Measurements from ENCODE around the gene EIF4E1B.

The EIF4E1B gene

GRCh38 chr5:176628406-176629228, 1.9 kb upstream of the EIF4E1B start:
- FAIRE-seq: no peak

DNA sequence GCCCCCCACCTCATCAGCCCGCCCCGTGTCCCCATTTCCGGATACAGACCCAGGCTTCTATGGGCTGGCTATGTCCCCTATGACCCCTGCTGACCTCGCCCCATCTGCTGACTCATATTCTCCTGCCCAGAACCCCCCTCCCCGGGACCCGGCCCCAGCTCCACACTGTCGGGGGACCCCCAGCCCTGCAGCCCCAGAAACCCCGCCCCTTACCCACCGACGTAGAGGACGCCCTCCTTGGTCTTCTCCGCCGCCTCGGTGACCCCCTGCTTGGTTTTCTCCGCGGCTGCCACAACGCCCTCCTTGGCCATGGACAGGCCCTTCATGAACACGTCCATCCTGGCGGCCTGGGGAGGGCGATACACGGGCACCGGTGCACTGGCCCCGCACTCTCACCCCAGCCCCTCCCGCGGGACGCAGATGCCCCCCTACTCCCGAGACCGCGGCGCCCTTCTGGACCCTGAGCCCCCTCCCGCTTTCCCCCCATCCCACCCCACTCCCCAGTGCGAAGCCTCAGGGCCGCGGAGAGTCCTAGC, 1.1 kb upstream of the EIF4E1B start:
- FAIRE-seq: no peak

- FAIRE-seq: peak; percentile 93
Measured at GRCh38 chr5:176630681-176631222, 277 bp downstream of the EIF4E1B start.

DNA sequence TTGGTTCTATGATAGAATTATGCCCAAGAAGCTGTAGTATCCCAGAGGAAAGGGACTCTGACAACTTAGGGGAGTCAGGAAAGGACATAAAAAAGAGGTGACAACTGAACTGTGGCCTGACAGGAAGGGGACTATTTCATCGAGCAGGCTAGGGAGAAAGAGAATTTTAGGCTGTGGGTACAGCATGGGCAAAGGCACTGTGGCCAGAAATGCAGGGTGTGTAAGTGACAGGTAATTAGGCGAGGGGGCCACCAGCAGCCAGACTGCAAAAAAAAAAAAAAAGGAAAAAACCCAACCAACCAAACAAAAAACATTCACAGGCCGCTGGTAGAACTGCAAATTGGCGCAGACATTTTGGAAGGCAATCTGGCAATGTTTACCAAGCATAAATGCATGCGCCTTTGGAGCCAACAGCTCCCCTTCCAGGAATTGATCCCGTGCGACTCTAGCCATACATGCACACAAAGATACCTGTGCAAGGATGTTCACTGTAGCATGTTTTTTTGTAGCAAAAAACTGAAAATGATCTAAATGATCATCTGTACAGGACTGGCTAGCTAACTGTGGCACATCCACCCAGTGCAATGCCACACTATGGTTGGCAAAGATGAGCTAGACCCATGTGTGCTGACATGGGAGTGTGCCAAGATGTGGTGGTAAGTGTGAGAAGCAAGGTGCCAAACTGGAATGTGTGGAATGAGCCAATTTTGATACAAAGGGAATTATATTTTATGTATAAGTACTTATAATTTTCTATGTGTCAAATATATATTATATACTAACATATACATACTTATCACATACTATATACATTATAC, 1.1 kb downstream of the EIF4E1B start:
- FAIRE-seq: peak; percentile 71

DNA sequence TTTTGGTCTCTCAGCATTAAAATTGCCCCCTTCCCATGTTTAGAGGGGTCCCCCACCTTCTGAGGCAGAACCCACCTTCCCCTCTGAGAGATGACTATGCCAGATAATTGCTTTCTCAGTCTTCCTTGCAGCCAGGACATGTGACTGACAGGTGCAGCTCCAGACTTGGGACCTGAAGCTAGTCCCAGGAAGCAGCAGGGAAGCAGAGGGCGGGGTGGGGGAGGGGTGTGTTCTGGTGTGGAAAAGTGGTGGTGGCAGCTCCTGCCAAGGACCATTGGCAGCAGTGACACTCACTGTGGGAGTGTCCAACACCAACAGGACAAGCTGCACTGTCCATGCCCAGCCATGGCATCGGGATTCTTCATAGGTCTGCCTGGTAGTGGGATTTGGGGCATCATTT, 2.3 kb downstream of the EIF4E1B start:
- FAIRE-seq: no peak

DNA sequence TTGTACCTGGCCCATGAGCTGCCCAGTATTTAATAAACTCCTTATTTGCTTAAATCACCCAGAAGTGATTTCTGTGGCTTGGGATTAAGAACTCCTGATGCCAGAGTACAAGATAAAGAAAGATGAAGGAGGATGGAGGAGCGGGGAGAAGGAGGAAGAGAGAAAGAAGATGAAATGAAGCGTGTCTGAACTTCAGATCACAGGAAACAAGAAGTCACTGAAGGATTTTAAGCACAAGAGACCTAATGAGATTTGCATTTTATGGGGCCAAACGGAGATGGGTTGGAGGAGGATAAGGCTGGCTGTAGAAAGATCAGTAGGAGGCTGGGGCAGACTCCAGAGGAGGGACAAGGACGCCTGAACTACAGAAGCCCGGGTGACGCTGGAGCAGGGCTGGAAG, 3.1 kb downstream of the EIF4E1B start:
- FAIRE-seq: no peak

GRCh38 chr5:176636426-176636825, 6.0 kb downstream of the EIF4E1B start:
- FAIRE-seq: no peak

DNA sequence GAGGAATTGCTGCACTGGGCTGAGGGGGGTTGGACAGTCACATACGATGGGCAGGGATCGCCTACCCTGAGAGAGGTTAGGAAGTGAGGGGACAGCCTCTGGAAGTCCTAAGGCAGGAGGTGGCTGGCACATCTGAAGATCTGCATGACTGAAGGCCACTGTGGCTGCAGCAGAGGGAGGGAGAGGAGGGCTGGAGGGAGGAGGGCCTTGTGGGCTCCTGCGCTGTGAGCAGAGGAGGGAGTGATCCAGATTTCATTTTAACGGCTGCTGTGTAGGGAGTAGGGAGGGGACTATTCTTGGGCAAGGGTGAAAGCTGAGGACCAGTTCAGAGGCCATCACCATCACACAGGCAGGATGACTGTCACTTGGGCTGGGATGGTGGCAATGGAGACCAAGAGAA, 7.1 kb downstream of the EIF4E1B start:
- no peak for FAIRE-seq

- FAIRE-seq: no peak
Measured at GRCh38 chr5:176638437-176638836, 8.0 kb downstream of the EIF4E1B start.

DNA sequence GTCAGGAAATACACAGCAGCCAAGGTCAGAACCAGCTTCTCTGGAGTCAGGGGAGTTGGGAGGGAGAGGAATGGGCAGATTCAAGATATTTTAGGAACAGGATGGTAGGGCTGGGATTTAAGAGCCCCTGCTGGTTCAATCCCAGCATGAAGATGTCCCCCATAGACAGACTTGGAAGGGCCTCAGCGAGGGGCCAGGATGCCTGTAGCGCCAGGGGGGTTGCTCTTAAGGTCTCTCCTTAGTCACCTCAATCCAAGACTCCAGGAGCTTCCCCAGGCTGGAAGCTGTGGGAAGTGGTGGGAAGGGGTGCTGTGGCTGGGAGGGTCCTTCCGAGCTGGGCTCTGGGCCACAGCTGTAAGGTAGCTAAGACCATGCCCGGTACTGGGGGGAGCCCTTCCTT, 8.7 kb downstream of the EIF4E1B start:
- no peak for FAIRE-seq

DNA sequence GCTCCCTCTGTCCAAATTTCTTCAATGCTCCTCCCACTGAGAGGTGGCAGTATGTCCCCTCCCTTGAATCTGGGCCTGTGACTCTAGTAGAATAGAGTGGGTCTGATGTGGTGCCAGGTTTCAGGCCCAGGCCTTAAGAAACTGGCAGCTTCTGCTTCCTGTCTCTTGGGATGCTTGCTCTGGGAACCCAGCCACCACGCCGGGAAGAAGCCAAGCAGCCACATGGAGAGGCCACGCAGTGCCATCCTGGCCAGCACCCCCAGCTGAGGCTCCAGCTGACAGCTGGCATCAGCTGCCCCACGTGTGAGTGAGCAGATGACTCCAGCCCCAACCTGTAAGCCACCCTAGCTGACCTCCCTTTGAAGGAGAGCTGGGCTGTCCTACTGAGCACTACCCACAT, 9.5 kb downstream of the EIF4E1B start:
- no peak for FAIRE-seq

GRCh38 chr5:176640616-176641015, 10.1 kb downstream of the EIF4E1B start:
- no peak for FAIRE-seq

DNA sequence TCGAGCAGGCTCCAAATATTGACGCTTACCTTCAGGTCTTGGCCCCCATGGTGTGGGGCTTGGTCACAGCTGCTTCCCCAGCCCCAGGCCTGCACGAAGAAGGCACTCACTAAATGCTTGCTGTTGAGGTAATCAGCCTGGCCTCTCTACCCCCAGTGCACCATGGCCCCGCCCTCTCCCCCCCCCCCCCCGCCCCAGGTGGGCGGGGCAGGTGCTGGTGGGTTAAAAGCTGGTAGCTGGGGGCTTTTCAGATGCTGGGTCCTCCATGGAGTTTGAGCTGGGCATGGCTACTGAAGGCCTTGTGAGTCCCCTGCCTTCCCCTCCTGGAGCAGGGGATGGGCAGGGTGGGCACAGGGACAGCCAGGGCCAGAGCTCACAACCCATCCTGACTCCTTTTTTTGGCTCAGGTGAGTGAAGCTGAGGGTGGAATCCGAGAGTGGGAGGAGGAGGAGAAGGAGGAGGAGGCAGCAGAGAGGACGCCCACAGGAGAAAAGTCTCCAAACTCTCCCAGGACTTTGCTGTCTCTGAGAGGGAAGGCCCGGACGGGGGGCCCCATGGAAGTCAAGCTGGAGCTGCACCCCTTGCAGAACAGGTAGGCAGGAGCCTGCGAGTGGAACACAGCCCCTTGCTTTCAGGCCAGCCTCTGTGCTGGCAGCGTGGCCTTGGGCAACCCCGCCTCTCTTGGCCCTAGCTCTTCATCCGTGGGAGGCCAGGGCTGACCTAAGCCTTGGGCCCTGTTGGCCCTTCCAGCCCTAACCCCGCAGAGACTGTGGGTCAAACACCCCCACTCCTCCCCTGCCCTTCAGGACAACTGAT, 12.4 kb downstream of the EIF4E1B start:
- no peak for FAIRE-seq

DNA sequence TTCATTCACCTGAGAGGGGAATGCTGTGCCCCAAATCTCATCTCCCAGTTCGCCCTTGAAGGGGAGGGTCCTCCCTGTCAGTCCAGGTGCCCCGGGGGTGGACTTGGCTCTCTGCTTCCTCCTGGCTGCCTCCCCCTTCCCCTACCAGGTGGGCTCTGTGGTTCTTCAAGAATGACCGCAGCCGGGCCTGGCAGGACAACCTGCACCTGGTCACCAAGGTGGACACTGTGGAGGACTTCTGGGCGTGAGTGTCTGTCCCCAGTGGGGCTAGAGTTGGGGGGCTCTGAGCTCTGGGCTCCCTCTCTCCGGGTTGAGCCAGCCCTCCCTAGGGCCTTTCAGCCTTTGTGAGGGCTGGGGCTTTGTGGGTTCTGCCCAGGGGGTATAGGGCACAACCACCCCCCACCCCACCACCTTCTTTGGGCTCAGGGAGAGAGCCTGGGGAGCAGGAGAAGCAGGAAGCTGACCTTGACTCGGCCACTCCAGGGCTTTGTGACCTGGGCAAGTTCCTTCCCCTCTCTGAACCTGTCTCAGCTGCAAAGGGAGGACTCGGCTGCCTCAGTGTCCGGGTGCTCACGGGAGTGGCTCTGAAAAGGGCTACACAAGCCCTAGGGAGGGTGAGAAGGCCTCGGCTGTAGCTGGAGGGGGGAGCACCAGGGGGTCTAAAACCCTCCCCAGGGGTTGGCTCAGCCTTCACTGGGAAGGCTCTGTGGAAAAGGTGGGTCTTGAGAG, 13.2 kb downstream of the EIF4E1B start:
- no peak for FAIRE-seq

DNA sequence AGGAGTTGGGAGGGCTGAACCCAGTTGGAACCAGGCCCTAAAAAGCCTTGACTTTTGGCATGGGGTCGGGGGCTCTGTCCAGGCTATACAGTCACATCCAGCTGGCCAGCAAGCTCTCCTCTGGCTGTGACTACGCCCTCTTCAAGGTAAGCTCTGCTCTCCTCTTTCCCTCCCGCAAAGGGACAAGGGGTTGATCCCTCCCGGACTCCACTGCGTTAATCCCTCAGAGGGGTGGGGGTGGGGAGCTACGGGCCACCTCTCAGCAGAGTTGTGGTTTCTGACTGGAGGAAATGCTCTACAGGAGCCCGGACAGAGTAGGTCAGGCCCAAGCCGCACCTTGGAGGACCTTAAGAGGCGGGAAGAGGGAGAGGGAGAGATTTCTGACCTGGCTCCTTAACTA, 13.8 kb downstream of the EIF4E1B start:
- no peak for FAIRE-seq

- FAIRE-seq: no peak
Measured at GRCh38 chr5:176644878-176645670, 14.6 kb downstream of the EIF4E1B start.

GRCh38 chr5:176646049-176646706, 15.7 kb downstream of the EIF4E1B start:
- FAIRE-seq: no peak

DNA sequence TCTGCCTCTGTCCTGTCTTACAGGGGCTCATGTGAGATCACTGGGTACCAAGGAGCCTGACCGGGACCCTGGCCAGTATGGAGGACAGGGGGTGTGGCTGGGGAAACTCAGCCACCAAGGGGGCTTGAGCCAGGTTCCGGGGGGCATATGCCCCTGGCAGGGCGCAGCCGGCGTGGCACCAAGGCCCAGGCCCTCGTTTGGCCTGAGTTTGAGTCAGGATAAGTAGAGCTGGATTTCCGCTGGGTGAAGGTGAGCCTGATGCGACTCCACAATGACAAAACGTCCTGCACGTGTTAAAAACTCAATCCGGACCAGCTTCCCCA, 16.2 kb downstream of the EIF4E1B start:
- no peak for FAIRE-seq

DNA sequence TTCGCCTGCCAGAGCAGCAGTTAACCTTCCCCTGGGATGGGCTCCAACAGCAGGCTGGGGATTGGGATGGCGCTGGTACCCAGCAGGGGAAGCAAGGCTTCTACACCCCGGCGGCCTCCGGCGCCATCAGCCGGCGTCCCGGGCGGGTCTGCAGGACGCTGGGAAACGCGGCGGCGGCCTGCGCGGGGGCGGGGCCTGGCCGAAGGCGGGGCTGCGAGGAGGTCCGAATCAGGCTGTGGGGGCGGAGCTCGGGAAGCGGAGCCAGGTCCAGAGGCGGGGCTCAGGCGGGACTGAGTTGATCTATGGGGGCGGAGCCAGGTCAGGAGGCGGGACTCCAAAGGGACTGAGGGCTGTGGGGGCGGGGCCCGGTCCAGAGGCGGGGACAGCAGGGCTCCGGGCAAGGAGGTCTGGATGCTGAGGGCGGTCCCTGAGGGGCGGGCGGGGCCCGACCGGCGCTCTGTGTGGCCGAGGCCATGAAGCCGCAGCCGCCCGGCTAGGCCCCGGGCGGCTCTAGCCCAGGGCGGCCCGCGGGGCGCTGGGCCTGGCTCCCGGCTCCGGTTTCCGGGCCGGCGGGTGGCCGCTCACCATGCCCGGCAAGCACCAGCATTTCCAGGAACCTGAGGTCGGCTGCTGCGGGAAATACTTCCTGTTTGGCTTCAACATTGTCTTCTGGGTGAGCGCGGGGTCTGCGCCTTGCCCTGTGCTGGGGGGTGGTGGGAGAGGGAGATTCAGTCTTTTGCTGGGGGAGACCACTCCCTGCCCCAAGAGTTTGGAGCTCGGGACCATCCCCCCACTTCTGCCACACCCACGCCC, 16.8 kb downstream of the EIF4E1B start, which contains the start of gene TSPAN17:
Gene TSPAN17, plus strand, starts transcription at position 455 of the 813 bp plus-strand sequence. Its CDS starts 132 bp downstream, at position 587.
- no peak for FAIRE-seq
